Upper lobe of left lung (tissue), 4 donors: ENCODE results near the gene SOX9.
"Not testable (repeated sequence)": the region's sequence is repeated elsewhere in the genome, so short reads cannot be mapped to it uniquely, and the experiment has no call there.

Experiments used
- EP300 ChIP-seq, 4 donors: sonication (generic); formaldehyde crosslinking; IDR thresholded peaks; one replicate each; pipeline ENCODE4 v1.5.1; 2017; ENCODE audit warnings: antibody characterized with exemption in 4 of 4, control low read depth in 2 of 4
- POLR2A ChIP-seq, 4 donors: fragments of 450-650 bp; IDR thresholded peaks; one replicate each; pipeline ENCODE4 v1.5.1; 2016 to 2017; ENCODE audit warnings: antibody characterized with exemption in 4 of 4, mild to moderate bottlenecking in 2 of 4
- POLR2AphosphoS5 ChIP-seq, 2 donors: sonication (generic); formaldehyde crosslinking; IDR thresholded peaks; one replicate each; pipeline ENCODE4 v1.5.1; 2017; ENCODE audit warnings: antibody characterized with exemption in 2 of 2
- TF ChIP-seq, protein P1 (sequence below), 6 experiments: fragments of 450-650 bp in 4 of 6; fragments of 200-600 bp in 2 of 6; sonication (generic) in 2 of 6; IDR thresholded peaks; one replicate each; pipeline ENCODE4 v1.5.1; 2016 to 2019; ENCODE audit warnings: antibody characterized with exemption in 6 of 6

DNA sequence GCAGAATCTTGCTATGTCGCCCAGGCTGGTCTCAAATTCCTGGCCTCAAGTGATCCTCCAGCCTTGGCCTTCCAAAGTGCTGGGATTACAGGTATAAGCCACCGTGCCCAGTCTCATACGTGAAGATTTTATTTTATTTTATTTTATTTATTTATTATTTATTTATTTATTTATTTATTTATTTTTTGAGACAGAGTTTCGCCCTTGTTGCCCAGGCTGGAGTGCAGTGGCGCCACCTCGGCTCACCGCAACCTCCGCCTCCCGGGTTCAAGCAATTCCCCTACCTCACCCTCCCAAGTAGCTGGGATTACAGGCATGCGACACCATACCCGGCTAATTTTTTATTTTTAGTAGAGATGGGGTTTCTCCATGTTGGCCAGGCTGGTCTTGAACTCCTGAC, 21.3 kb downstream of the SOX9 start:
- TF ChIP-seq, protein P1, sequence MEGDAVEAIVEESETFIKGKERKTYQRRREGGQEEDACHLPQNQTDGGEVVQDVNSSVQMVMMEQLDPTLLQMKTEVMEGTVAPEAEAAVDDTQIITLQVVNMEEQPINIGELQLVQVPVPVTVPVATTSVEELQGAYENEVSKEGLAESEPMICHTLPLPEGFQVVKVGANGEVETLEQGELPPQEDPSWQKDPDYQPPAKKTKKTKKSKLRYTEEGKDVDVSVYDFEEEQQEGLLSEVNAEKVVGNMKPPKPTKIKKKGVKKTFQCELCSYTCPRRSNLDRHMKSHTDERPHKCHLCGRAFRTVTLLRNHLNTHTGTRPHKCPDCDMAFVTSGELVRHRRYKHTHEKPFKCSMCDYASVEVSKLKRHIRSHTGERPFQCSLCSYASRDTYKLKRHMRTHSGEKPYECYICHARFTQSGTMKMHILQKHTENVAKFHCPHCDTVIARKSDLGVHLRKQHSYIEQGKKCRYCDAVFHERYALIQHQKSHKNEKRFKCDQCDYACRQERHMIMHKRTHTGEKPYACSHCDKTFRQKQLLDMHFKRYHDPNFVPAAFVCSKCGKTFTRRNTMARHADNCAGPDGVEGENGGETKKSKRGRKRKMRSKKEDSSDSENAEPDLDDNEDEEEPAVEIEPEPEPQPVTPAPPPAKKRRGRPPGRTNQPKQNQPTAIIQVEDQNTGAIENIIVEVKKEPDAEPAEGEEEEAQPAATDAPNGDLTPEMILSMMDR (IDR thresholded peaks at IDR 0.05), result not testable (repeated sequence)
- not testable (repeated sequence) for TF ChIP-seq POLR2AphosphoS5, POLR2A, EP300 (IDR thresholded peaks at IDR 0.05)
